ENCODE measurements around the gene TRIM31. TPM values are rescaled to one million over a fixed set of nuclear protein-coding genes. Genes with fewer than 3 reads are reported as not detected.

The TRIM31 gene
- total and polyA plus RNA-seq, 2 of the 4 experiments (the other 2 are of a cell fraction), result not detected

DNA sequence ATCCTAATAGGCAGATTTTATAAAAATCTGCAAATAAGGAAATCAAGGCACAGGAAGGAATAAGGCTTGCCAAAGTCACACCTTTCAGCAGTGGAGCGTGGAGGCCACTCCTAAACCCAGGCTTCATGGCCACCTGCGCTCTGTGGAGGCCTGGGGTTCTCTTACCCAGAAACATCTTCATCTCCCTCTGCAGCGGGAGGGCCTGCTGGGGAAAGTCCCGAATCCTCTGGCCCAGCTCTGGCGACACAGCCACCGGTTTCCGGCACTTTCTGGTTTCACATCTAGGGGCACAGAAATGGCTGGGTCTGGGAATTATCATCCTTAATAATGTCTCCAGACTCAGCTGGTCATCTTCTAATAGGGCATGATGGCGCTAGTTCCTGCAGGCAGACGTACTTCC lies 43.9 kb upstream of the TRIM31 start:
- H2BK20ac ChIP-seq (ENCODE audit: low read depth, low read length), result no peak overlapping the region
- H4K20me1 ChIP-seq (ENCODE audit: insufficient read depth, low read length), result no peaks in the 10 kb centered on the region
- H3K79me1 ChIP-seq (ENCODE audit: low read depth in 1 of 2, low read length in 2 of 2), result no peaks in the 10 kb centered on the region
- no peak overlapping the region for H3K23ac ChIP-seq (ENCODE audit: low read depth, low read length)
- no peaks in the 10 kb centered on the region for H3K9me3 ChIP-seq (ENCODE audit: control insufficient read depth, insufficient read depth, low read length)
- intact Hi-C loops (cut with micrococcal nuclease) (no loop called here), in situ Hi-C loops (cut with MboI; ENCODE audit: low sequenced_read_pairs) (no loop called here), dilution Hi-C loops (cut with HindIII; ENCODE audit: low sequenced_read_pairs, unreplicated experiment) (no loop called here)
- no peak overlapping the region for H2AK9ac ChIP-seq (replicated peaks; ENCODE audit: low read depth, low read length, poor library complexity)
- H3K56ac ChIP-seq (ENCODE audit: extremely low read depth, insufficient read depth, low read length), result no peak overlapping the region
- no peaks in the 10 kb centered on the region for H3K36me3 ChIP-seq (ENCODE audit: control insufficient read depth, insufficient read depth, low read length)
- no peak overlapping the region for H3K4me2 ChIP-seq (ENCODE audit: low read depth, low read length)
- no peaks in the 10 kb centered on the region for H3K4me1 ChIP-seq (ENCODE audit: control insufficient read depth, insufficient read depth, low read length)
- no peak overlapping the region for H3K27ac ChIP-seq (ENCODE audit: insufficient read depth, low read length)
- DNase-seq (no peak), ATAC-seq (ENCODE audit: low read depth) (no peak)
- H3K27me3 ChIP-seq (ENCODE audit: control insufficient read depth, insufficient read depth, low read length), result peaks cover 25% of the 10 kb centered on the region
- ChIA-PET CTCF (no interaction called here), POLR2A (ENCODE audit: unreplicated experiment) (no interaction called here)
- H3K4me3 ChIP-seq (ENCODE audit: insufficient read depth, low read depth, low read length), result no peak overlapping the region
- no peak overlapping the region for H3K9ac ChIP-seq (ENCODE audit: low read depth, low read length)
- H2BK120ac ChIP-seq (ENCODE audit: low read depth, low read length), result no peak overlapping the region
- H2BK15ac ChIP-seq (ENCODE audit: low read depth, low read length), result no peak overlapping the region
- H3K14ac ChIP-seq (replicated peaks; ENCODE audit: low read depth, low read length), result no peak overlapping the region
- H2BK5ac ChIP-seq (ENCODE audit: low read depth, low read length, poor library complexity, severe bottlenecking), result no peak overlapping the region
- H2AK5ac ChIP-seq (ENCODE audit: low read depth, low read length), result no peak overlapping the region
- H2AFZ ChIP-seq (replicated peaks; ENCODE audit: low read length, poor library complexity), result peak overlapping the region; percentile 33
- H3K18ac ChIP-seq (ENCODE audit: low read depth, low read length), result no peak overlapping the region
- no peak overlapping the region for H4K5ac ChIP-seq (ENCODE audit: low read depth, low read length)
- H3K9me1 ChIP-seq (ENCODE audit: insufficient read depth, low read length), result no peaks in the 10 kb centered on the region
- H3K4ac ChIP-seq (ENCODE audit: low read depth, low read length), result no peak overlapping the region
- no TSS peak for BruUV-seq (replicated peaks)
- no peak overlapping the region for H4K8ac ChIP-seq (ENCODE audit: low read depth in 2 of 2, low read length in 2 of 2)
- WGBS, 2 experiments (ENCODE audit: extremely low coverage in 2 of 2, insufficient read length in 1 of 2), result 90% methylated on average over 2 of the region's 9 CpGs; no CpG with 5 or more reads in 1 of the 2 experiments
- TF ChIP-seq RFX5 (IDR thresholded peaks at IDR 0.05; ENCODE audit: low read depth, low read length) (no peak), MXI1 (IDR thresholded peaks at IDR 0.05; ENCODE audit: borderline replicate concordance, low read depth, low read length) (no peak), POLR2A (IDR thresholded peaks at IDR 0.05; ENCODE audit: low read depth, low read length) (no peak), CTCF (conservative IDR thresholded peaks at IDR 0.05; ENCODE audit: low read depth, low read length) (no peak), MAZ (IDR thresholded peaks at IDR 0.05; ENCODE audit: borderline replicate concordance, low read depth, low read length) (no peak), FOS (IDR thresholded peaks at IDR 0.05; ENCODE audit: low read depth, low read length) (no peak), CEBPB (IDR thresholded peaks at IDR 0.05; ENCODE audit: low read depth, low read length) (no peak), MAFK (IDR thresholded peaks at IDR 0.05; ENCODE audit: low read depth, low read length) (no peak), ELK1 (IDR thresholded peaks at IDR 0.05; ENCODE audit: borderline replicate concordance, low read depth, low read length) (no peak), BHLHE40 (IDR thresholded peaks at IDR 0.05; ENCODE audit: low read depth, low read length) (no peak), NFE2L2 (IDR thresholded peaks at IDR 0.05; ENCODE audit: low read depth, low read length) (no peak), RAD21 (IDR thresholded peaks at IDR 0.05; ENCODE audit: low read length) (no peak), SMC3 (IDR thresholded peaks at IDR 0.05; ENCODE audit: low read depth, low read length) (no peak), RCOR1 (IDR thresholded peaks at IDR 0.05; ENCODE audit: insufficient replicate concordance, low read length) (no peak), CHD1 (IDR thresholded peaks at IDR 0.05; ENCODE audit: low read depth, low read length) (no peak)
- TF ChIP-seq, protein P1, sequence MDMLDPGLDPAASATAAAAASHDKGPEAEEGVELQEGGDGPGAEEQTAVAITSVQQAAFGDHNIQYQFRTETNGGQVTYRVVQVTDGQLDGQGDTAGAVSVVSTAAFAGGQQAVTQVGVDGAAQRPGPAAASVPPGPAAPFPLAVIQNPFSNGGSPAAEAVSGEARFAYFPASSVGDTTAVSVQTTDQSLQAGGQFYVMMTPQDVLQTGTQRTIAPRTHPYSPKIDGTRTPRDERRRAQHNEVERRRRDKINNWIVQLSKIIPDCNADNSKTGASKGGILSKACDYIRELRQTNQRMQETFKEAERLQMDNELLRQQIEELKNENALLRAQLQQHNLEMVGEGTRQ (IDR thresholded peaks at IDR 0.05; ENCODE audit: low read depth, low read length), result no peak
- no peak overlapping the region for H4K91ac ChIP-seq (ENCODE audit: insufficient read depth, low read depth, low read length)
